SW480 (cell line): ENCODE results near the gene SST.

Experiments used
- DNase-seq: peaks from one replicate; pipeline ENCODE4 v3.0.0-alpha.2; 2016; ENCODE audit warnings: low spot score

Gene SST

DNA sequence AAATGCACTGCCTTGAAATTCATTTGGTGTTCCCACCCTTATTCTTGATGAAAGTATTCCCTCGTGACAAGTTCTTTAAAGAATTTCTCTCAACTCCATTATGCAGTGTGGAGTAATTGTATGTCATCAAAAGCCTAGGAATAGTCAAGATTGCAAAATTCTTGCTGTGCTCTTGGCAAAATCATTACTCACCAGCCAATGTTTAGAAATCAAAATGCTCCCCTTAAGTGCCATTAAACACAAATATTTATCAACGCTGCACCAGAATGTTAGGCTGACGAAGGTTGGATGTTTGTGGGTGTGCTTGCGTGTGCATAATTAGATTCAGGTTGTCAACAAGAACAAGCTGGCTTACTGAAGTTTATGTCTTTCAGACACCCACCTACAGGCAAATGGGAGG lies 40.5 kb downstream of the SST start:
- no peak for DNase-seq

- DNase-seq: no peak
Observed at GRCh38 chr3:187628169-187628568, 42.0 kb downstream of the SST start.

DNA sequence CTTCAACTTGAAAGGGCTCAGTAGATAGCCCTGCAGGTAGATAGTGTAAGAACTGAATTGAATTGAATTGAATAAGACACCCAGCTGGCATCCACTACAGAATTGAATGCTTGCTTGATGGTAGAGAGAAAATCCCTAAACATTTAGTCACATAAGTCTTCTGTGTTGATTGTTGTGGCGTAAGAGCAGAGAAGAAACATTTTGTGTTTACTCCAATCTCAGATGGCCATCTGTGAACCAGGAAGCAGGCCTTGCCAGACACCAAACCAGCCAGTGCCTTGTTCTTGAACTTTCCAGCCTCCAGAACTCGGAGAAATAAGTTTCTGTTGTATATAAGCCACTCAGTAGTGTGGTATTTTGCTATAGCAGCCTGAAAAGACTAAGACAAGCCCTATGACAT lies 43.6 kb downstream of the SST start:
- DNase-seq: no peak

DNA sequence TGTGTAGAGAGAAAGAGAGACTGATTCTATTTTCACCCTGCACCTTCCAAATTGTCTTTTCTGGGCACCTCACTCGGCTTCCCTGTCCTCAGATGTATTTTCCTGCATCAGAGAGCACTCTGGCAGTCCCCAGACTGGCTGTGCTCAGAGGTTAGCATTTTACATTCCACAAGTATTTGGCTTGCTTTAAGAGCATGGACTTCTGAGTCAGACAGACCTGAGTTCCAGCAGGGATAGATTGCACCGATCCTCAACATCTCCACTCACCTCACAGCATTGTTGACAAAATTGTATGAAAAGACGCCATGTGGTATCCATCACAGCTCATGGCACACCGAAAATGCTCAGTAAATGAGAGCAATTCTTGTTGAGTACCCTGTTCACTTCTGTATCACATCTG lies 45.6 kb downstream of the SST start:
- DNase-seq: no peak

DNA sequence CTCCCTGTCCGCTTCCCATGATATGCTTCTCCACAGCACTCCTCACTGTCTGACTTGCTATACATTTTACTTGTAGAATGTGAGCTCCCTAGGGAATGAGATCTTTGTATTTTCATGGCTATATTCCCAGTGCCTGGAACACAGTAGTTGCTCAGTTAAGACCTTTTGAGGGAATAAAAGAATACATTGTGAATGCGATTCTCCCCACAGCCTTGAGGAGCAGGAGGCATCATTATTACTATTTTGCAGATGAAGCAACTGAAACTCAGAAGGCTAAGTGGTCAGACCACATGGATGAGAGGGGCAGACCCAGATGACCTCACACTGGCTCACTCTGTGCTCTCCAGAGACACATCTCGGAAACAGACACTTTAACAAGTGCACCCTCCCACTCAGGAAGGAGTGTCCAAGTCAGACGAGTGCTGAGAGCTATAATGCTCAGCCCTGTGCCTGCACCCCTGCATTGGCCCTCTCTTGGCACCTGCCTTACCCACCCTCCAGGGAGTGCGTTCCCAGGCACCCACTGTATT lies 46.8 kb downstream of the SST start:
- DNase-seq: no peak

- no peak for DNase-seq
Observed at GRCh38 chr3:187621881-187622280, 48.3 kb downstream of the SST start.

- no peak for DNase-seq
Observed at GRCh38 chr3:187619461-187619860, 50.7 kb downstream of the SST start.
